B cell (primary cell): ENCODE data around the gene RAE1. TPM values are rescaled to one million over a fixed set of nuclear protein-coding genes. Genes with fewer than 3 reads are reported as not detected.

Experiments
- ATAC-seq: fragments of 200-7000 bp; cut with Tn5 transposase; one replicate; pipeline ENCODE4 v1.10.0; 2021; ENCODE audit warnings: low read depth, mild to moderate bottlenecking, moderate number of reproducible peaks, moderate library complexity
- CTCF ChIA-PET: fragments of 350-600 bp; sonication (Branson Sonifier 250); formaldehyde crosslinking; loops from one replicate; lab custom pipeline; 2021; ENCODE audit warnings: antibody characterized with exemption, inconsistent platforms; lab: Charles Lee
- POLR2A ChIA-PET: fragments of 350-600 bp; sonication (Branson Sonifier 250); formaldehyde crosslinking; loops from one replicate; lab custom pipeline; 2021; ENCODE audit warnings: antibody characterized with exemption; lab: Charles Lee
- DNase-seq: peaks from one replicate; pipeline ENCODE4 v3.0.0; 2013
- H2AFZ ChIP-seq: 2 replicates; pipeline ENCODE4 v1.6.1; 2012; ENCODE audit warnings: mild to moderate bottlenecking, low read depth, low read length; ENCODE audit not compliant: insufficient read depth, poor library complexity, severe bottlenecking
- H3K27ac ChIP-seq, 2 donors: 1 replicate in 1 of 2; 2 replicates in 1 of 2; pipeline ENCODE4 v1.5.1; 2012 to 2013; ENCODE audit warnings: low read length in 2 of 2, mild to moderate bottlenecking in 2 of 2, moderate library complexity in 1 of 2
- H3K27me3 ChIP-seq, 4 experiments: fragments of 200-600 bp in 1 of 4; sonication (generic) in 1 of 4; replicated peaks in 1 of 4; 1 replicate in 2 of 4; 2 replicates in 2 of 4; pipeline versions ENCODE4 v1.6.1 to v1.7.0; 2013 to 2016; ENCODE audit warnings: low read length in 3 of 4, mild to moderate bottlenecking in 2 of 4, mixed read lengths in 1 of 4, moderate library complexity in 1 of 4; ENCODE audit not compliant: insufficient read depth in 4 of 4, control insufficient read depth in 3 of 4; ENCODE audit errors: control extremely low read depth in 1 of 4
- H3K36me3 ChIP-seq, 2 experiments: replicated peaks in 1 of 2; 1 replicate in 1 of 2; 2 replicates in 1 of 2; pipeline versions ENCODE4 v1.6.1 to v1.7.1; 2013; ENCODE audit warnings: low read length in 1 of 2; ENCODE audit not compliant: insufficient read depth in 2 of 2, control insufficient read depth in 1 of 2; ENCODE audit errors: control extremely low read depth in 1 of 2, extremely low read depth in 1 of 2
- H3K4me1 ChIP-seq, 2 donors: fragments of 200-600 bp in 1 of 2; sonication (generic) in 1 of 2; 1 replicate in 1 of 2; 2 replicates in 1 of 2; pipeline versions ENCODE4 v1.5.1 to v1.6.1; 2013 to 2017; ENCODE audit warnings: low read length in 2 of 2; ENCODE audit not compliant: control insufficient read depth in 2 of 2, insufficient read depth in 2 of 2
- H3K4me2 ChIP-seq: replicated peaks from 2 replicates; pipeline ENCODE3; 2012; ENCODE audit warnings: mild to moderate bottlenecking, low read depth, low read length; ENCODE audit not compliant: poor library complexity, severe bottlenecking
- H3K4me3 ChIP-seq, 5 experiments: fragments of 200-600 bp in 1 of 5; sonication (generic) in 1 of 5; 1 replicate in 3 of 5; 2 replicates in 2 of 5; pipeline versions ENCODE4 v1.5.1 to v1.7.0; 2011 to 2016; ENCODE audit warnings: low read length in 4 of 5, mild to moderate bottlenecking in 4 of 5, low read depth in 2 of 5, control low read depth in 1 of 5, moderate library complexity in 1 of 5; ENCODE audit not compliant: insufficient read depth in 1 of 5; ENCODE audit errors: control extremely low read depth in 1 of 5, extremely low read depth in 1 of 5
- H3K79me2 ChIP-seq: fragments of 200-600 bp; sonication (generic); one replicate; pipeline ENCODE4 v1.6.0; 2016; ENCODE audit warnings: low read length; ENCODE audit not compliant: control insufficient read depth, insufficient read depth
- H3K9ac ChIP-seq: fragments of 200-600 bp; sonication (generic); 2 replicates; pipeline ENCODE4 v1.6.1; 2017; ENCODE audit warnings: mild to moderate bottlenecking, low read length, moderate library complexity
- H3K9me3 ChIP-seq, 3 donors: one replicate each; pipeline versions ENCODE4 v1.6.1 to v1.7.1; 2013; ENCODE audit warnings: low read length in 2 of 3; ENCODE audit not compliant: control insufficient read depth in 2 of 3, insufficient read depth in 1 of 3; ENCODE audit errors: control extremely low read depth in 1 of 3
- H4K20me1 ChIP-seq: 2 replicates; pipeline ENCODE4 v1.6.0; 2012; ENCODE audit warnings: mild to moderate bottlenecking, low read length; ENCODE audit not compliant: insufficient read depth, control insufficient read depth, poor library complexity, severe bottlenecking
- H3K27ac Mint-ChIP-seq: one replicate; pipeline ENCODE4 v1.8.0; 2021; ENCODE audit warnings: mixed read lengths
- H3K27me3 Mint-ChIP-seq: one replicate; pipeline ENCODE4 v1.8.0; 2021; ENCODE audit warnings: mixed read lengths
- H3K4me1 Mint-ChIP-seq: one replicate; pipeline ENCODE4 v1.8.0; 2021; ENCODE audit warnings: mixed read lengths
- H3K4me3 Mint-ChIP-seq: one replicate; pipeline ENCODE4 v1.8.0; 2021; ENCODE audit warnings: mixed read lengths
- H3K9me3 Mint-ChIP-seq: one replicate; pipeline ENCODE4 v1.8.0; 2022; ENCODE audit warnings: mixed read lengths; ENCODE audit not compliant: insufficient read depth
- EZH2 ChIP-seq: IDR thresholded peaks from 2 replicates; pipeline ENCODE4 v1.6.1; 2012; ENCODE audit warnings: borderline replicate concordance, low read depth, mild to moderate bottlenecking, moderate library complexity, low read length; ENCODE audit not compliant: insufficient read depth, poor library complexity, severe bottlenecking
- WGBS: methylation state at CpG from one replicate; pipeline ENCODE4 v1.1.5; 2013; ENCODE audit warnings: missing lambda C conversion rate; ENCODE audit not compliant: insufficient coverage; 5-methylcytosine and 5-hydroxymethylcytosine counted together
- intact Hi-C: fragments of 100-400 bp; cut with micrococcal nuclease; formaldehyde crosslinking; loops from one replicate; pipeline ENCODE4 v1.10.0; 2022
- polyA plus RNA-seq: library from polyadenylated mRNA; depleted of rRNA; stranded (reverse); fragments of >200 nt; gene quantifications from 2 replicates; pipeline ENCODE4 v1.2.3, GENCODE V29; 2012
- total RNA-seq, 2 donors: library from RNA; stranded (reverse); fragments of 120-200 nt in 1 of 2; gene quantifications; 1 replicate in 1 of 2; 2 replicates in 1 of 2; pipeline versions ENCODE4 v1.2.3 to v1.2.4, GENCODE V29; 2013 to 2022
- TF ChIP-seq, protein P1 (sequence below): fragments of 200-600 bp; IDR thresholded peaks from one replicate; pipeline ENCODE4 v1.8.0; 2022; ENCODE audit warnings: antibody characterized with exemption, mild to moderate bottlenecking

The RAE1 gene
- total and polyA plus RNA-seq, 2 donors (not counting 1 experiment from before 2014, with no cell fraction given) = 32.6 to 33.3 TPM

DNA sequence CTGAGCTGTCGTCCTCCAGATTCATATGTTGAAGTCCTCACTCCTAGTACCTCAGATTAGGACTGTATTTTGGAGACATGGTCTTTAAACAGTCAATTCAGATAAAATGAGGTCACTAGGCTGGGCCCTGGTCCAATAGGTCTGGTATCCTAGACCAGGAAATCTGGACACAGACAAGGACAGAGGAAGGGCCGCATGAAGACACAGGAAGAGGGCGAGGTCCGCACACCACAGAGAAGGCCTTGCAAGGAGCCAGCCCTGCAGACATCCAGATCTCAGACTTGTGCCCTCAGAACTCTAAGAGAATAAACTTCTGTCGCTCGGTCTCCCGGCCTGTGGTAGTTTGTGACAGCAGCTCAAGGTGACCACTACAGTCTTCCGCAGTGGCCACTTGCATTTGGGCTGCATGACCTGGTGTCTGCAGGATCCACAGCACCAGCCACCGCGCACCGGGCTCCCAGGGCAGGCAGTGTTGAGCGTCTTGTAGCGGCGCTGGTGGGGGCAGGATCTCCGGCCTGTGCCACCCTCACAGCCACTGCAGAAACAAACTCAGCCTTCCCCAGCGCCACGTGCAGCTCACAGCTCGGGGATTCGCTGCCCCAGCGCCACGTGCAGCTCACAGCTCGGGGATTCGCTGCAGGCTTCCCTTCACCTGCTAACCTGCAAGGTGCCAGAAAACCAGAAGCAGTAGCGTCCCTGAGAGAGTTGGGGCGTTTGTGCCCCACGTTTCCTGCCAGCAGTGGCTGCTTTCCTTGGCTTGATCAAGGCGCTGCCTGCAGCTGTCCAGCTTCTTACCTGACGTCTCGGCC is 34.1 kb downstream of the RAE1 start:
- ChIA-PET POLR2A (no interaction called here), CTCF (interaction anchor here (1.2 to 8.1 kb wide), 5 partner anchors 8 to 114 kb away, joined by 3 to 69 read pairs (median 9); no protein-coding TSS in a partner anchor)
- WGBS = 98% methylated on average over 25 of the region's 29 CpGs
- no peak overlapping the region for H3K4me2 ChIP-seq
- ATAC-seq (no peak), DNase-seq (no peak)
- peaks cover 0 to 12% of the 10 kb centered on the region in 2 experiments for H3K36me3 ChIP-seq
- peaks cover 14 to 22% of the 10 kb centered on the region in 2 donors for H3K4me1 ChIP-seq
- Mint-ChIP-seq H3K4me3 (no peak overlapping the region), H3K4me1 (peaks cover 21% of the 10 kb centered on the region), H3K27me3 (no peaks in the 10 kb centered on the region), H3K27ac (no peak overlapping the region), H3K9me3 (no peaks in the 10 kb centered on the region)
- H4K20me1 ChIP-seq = no peaks in the 10 kb centered on the region
- no peaks in the 10 kb centered on the region for H3K27me3 ChIP-seq
- no peak overlapping the region for H3K9ac ChIP-seq
- TF ChIP-seq, protein P1, sequence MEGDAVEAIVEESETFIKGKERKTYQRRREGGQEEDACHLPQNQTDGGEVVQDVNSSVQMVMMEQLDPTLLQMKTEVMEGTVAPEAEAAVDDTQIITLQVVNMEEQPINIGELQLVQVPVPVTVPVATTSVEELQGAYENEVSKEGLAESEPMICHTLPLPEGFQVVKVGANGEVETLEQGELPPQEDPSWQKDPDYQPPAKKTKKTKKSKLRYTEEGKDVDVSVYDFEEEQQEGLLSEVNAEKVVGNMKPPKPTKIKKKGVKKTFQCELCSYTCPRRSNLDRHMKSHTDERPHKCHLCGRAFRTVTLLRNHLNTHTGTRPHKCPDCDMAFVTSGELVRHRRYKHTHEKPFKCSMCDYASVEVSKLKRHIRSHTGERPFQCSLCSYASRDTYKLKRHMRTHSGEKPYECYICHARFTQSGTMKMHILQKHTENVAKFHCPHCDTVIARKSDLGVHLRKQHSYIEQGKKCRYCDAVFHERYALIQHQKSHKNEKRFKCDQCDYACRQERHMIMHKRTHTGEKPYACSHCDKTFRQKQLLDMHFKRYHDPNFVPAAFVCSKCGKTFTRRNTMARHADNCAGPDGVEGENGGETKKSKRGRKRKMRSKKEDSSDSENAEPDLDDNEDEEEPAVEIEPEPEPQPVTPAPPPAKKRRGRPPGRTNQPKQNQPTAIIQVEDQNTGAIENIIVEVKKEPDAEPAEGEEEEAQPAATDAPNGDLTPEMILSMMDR = no peak
- TF ChIP-seq EZH2 = no peak
- no peak overlapping the region for H2AFZ ChIP-seq
- no peak overlapping the region for H3K27ac ChIP-seq
- no peaks in the 10 kb centered on the region for H3K9me3 ChIP-seq
- H3K79me2 ChIP-seq = no peaks in the 10 kb centered on the region
- H3K4me3 ChIP-seq = no peak overlapping the region
- intact Hi-C loops = loop anchor here (10.0 kb wide), 1 partner anchor 50 kb away; no protein-coding TSS in a partner anchor

DNA sequence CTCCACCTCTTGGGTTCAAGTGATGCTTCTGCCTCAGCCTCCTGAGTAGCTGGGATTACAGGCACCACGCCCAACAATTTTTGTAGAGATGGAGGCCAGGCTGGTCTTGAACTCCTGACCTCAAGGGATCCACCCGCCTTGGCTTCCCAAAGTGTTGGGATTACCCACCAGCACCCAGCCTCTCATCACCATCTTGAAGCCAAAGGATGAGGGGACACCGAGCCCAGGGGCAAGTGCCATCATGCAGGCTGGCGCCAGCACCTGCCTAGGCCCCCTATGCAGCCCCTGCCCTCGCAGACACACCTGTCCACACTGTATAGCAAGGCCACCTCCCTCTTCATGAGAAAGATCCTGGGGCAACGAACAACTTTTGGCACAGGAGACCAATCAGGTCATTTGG is 34.9 kb downstream of the RAE1 start:
- Mint-ChIP-seq H3K4me1 (peaks cover 26% of the 10 kb centered on the region), H3K4me3 (no peak overlapping the region)
- WGBS = 97% methylated on average over 4 of the region's 6 CpGs

More for the DNA sequence above, 34.9 kb downstream of the RAE1 start:
- Histone ChIP-seq H3K9ac (no peak overlapping the region), H3K27ac (no peak overlapping the region), H4K20me1 (no peaks in the 10 kb centered on the region), H3K79me2 (no peaks in the 10 kb centered on the region), H3K36me3 (peaks cover 0 to 9% of the 10 kb centered on the region in 2 experiments), H3K9me3 (no peaks in the 10 kb centered on the region), H2AFZ (no peak overlapping the region), H3K4me2 (no peak overlapping the region), H3K4me3 (no peak overlapping the region), H3K27me3 (no peaks in the 10 kb centered on the region), H3K4me1 (peaks cover 22 to 30% of the 10 kb centered on the region in 2 donors)
- H3K27ac Mint-ChIP-seq = no peak overlapping the region
- intact Hi-C loops = loop anchor here (10.0 kb wide), 1 partner anchor 49 kb away; no protein-coding TSS in a partner anchor
- no peak for TF ChIP-seq EZH2
- TF ChIP-seq, protein P1 = no peak
- no peaks in the 10 kb centered on the region for H3K9me3 Mint-ChIP-seq
- POLR2A ChIA-PET = no interaction called here
- no peaks in the 10 kb centered on the region for H3K27me3 Mint-ChIP-seq
- CTCF ChIA-PET = interaction anchor here (0.6 to 8.1 kb wide), 3 partner anchors 14 to 113 kb away, joined by 3 to 69 read pairs (median 9); no protein-coding TSS in a partner anchor
- ATAC-seq (no peak), DNase-seq (no peak)
